ENCODE measurements around the gene CSMD2. TPM values are rescaled to one million over a fixed set of nuclear protein-coding genes. Genes with fewer than 3 reads are reported as not detected.

The CSMD2 gene
- total RNA-seq, 4 donors from 2014 or later = 8.6 TPM; not detected in 3

GRCh38 chr1:33561576-33561975 is 603.5 kb downstream of the CSMD2 start:
- no peak overlapping the region for H3K27ac ChIP-seq
- no peaks in the 10 kb centered on the region for H3K4me1 ChIP-seq
- no peaks in the 10 kb centered on the region for H3K9me3 ChIP-seq
- no peaks in the 10 kb centered on the region for H3K27me3 ChIP-seq
- H3K36me3 ChIP-seq = no peaks in the 10 kb centered on the region
- DNase-seq = no peak
- TF ChIP-seq CTCF (IDR thresholded peaks at IDR 0.05) = no peak
- TF ChIP-seq POLR2A (IDR thresholded peaks at IDR 0.05) = no peak
- no peak overlapping the region for H3K4me3 ChIP-seq
- intact Hi-C loops (cut with DNase I; ENCODE audit: low total_unique reads) = no loop called here

DNA sequence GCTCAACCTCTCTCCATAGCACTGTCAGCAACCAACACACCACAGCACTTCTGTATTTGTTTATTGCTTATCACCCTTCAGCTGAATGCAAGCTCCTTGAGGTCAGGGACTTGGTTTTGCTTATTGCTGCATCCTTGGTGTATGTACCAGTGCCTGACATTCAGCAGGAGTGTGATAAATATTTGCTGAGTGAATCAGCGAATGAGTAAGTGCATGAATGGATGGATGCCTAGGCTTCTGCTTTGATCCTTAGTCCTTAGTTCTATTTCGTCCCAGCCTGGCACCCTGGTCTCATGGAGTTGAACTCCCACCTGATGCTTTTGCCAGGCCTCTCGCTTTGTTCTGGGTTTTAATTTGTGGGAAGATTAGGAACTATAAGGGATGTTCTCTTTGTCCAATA is 604.4 kb downstream of the CSMD2 start:
- H3K4me3 ChIP-seq = no peak overlapping the region
- no peak for DNase-seq
- intact Hi-C loops (cut with DNase I; ENCODE audit: low total_unique reads) = no loop called here
- H3K36me3 ChIP-seq = no peaks in the 10 kb centered on the region
- H3K4me1 ChIP-seq = no peaks in the 10 kb centered on the region
- no peaks in the 10 kb centered on the region for H3K27me3 ChIP-seq
- H3K9me3 ChIP-seq = no peaks in the 10 kb centered on the region
- TF ChIP-seq CTCF (IDR thresholded peaks at IDR 0.05) (no peak), POLR2A (IDR thresholded peaks at IDR 0.05) (no peak)
- no peak overlapping the region for H3K27ac ChIP-seq

DNA sequence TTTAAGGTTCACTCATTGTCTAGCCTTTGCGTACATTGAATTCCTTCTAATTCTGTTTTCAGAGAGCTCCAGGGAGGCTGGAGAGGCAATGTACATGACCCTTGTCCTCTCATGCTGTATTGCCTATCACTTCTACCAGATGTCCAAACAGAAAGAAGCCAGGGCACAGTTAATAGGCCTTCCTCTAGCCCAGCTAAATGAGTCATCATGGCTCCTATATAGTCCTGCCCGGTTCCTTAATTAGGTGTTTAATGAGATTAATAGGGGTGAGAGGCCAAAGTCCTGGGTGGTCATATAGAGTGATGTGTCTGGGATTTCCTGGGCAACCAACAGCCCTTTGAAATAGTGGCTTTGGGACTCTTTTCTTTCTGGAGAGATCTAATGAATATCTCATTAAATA is 616.3 kb downstream of the CSMD2 start:
- no peaks in the 10 kb centered on the region for H3K27me3 ChIP-seq
- H3K27ac ChIP-seq = no peak overlapping the region
- no peak for DNase-seq
- no peaks in the 10 kb centered on the region for H3K4me1 ChIP-seq
- intact Hi-C loops (cut with DNase I; ENCODE audit: low total_unique reads) = no loop called here
- H3K4me3 ChIP-seq = no peak overlapping the region
- H3K36me3 ChIP-seq = no peaks in the 10 kb centered on the region
- H3K9me3 ChIP-seq = no peaks in the 10 kb centered on the region
- TF ChIP-seq POLR2A (IDR thresholded peaks at IDR 0.05) (no peak), CTCF (IDR thresholded peaks at IDR 0.05) (no peak)

- H3K36me3 ChIP-seq = no peaks in the 10 kb centered on the region
- intact Hi-C loops (cut with DNase I; ENCODE audit: low total_unique reads) = no loop called here
- no peak overlapping the region for H3K27ac ChIP-seq
- H3K9me3 ChIP-seq = no peaks in the 10 kb centered on the region
- no peak for DNase-seq
- H3K4me1 ChIP-seq = no peaks in the 10 kb centered on the region
- H3K4me3 ChIP-seq = no peak overlapping the region
- TF ChIP-seq CTCF (IDR thresholded peaks at IDR 0.05) (no peak), POLR2A (IDR thresholded peaks at IDR 0.05) (no peak)
- H3K27me3 ChIP-seq = no peaks in the 10 kb centered on the region
Measured at GRCh38 chr1:33548319-33548718, 616.7 kb downstream of the CSMD2 start.

DNA sequence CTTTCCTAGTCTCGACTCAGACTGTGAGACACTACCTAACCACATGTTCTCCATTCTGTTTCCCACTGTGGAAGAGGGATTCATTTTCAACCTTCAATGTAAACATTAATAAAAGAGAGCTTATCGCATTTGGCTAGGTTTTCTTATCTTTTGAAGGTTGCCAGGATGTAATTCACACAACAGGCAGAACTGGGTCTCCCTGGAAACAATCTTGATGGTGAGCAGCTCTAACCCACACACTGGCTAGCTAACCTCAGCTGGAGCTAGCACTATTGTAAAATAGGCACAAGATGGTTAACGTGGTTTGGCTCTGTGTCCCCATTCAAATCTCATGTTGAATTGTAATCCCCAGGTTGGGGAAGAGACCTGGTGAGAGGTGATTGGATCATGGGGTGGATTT is 617.5 kb downstream of the CSMD2 start:
- no peak for DNase-seq
- intact Hi-C loops (cut with DNase I; ENCODE audit: low total_unique reads) = no loop called here
- no peaks in the 10 kb centered on the region for H3K36me3 ChIP-seq
- no peak overlapping the region for H3K27ac ChIP-seq
- H3K27me3 ChIP-seq = no peaks in the 10 kb centered on the region
- no peak overlapping the region for H3K4me3 ChIP-seq
- TF ChIP-seq CTCF (IDR thresholded peaks at IDR 0.05) (no peak), POLR2A (IDR thresholded peaks at IDR 0.05) (no peak)
- H3K9me3 ChIP-seq = no peaks in the 10 kb centered on the region
- no peaks in the 10 kb centered on the region for H3K4me1 ChIP-seq
